ENCODE data around the gene RILPL2.
"Not testable (repeated sequence)": the region's sequence is repeated elsewhere in the genome, so short reads cannot be mapped to it uniquely, and the experiment has no call there.

Gene RILPL2

DNA sequence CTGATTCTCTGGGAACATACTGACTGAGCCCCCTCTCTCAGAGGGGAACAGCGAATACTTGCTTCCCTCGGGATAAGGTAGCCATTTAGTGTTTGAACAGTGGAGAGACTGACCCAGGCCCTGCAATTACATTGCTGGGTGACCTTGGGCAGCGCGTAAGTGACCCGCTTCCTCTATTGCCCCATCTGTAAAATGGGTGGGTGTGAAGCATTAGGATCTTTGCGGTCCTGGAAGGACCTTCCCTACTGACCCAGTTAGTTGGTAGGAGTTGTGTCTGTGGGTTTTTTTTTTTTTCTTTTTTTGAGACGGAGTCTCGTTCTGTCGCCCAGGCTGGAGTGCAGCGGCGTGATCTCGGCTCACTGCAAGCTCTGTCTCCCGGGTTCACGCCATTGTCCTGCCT is 53.8 kb downstream of the RILPL2 start:
- no peak for DNase-seq (ENCODE audit: low read depth in 2 of 2)

DNA sequence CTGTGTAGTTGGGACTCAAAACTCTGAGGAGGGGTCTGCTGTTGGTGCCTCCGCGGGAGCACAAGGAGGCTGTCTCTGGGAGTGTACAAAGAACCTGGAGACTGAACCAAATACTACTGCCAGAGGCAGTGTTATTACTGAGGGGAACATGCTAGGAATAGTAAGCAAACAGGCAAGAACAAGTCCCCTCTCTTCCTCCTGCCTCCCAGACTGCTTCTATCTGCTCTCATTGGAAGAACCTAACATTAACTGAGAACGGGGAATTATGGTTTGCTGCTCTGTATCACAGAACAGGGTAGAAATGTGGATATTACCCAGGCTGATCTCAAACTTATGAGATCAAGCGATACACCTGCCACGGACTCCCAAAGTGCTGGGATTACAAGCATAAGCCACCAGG is 57.1 kb downstream of the RILPL2 start:
- no peak for DNase-seq (ENCODE audit: low read depth in 2 of 2)

DNA sequence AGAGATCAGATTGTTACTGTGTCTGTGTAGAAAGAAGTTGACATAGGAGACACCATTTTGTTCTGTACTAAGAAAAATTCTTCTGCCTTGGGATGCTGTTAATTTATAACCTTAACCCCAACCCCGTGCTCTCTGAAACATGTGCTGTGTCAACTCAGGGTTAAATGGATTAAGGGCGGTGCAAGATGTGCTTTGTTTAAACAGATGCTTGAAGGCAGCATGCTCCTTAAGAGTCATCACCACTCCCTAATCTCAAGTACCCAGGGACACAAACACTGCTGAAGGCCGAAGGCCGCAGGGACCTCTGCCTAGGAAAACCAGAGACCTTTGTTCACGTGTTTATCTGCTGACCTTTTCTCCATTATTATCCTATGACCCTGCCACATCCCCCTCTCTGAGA is 64.1 kb downstream of the RILPL2 start:
- DNase-seq (ENCODE audit: low read depth in 2 of 2), result not testable (repeated sequence)

DNA sequence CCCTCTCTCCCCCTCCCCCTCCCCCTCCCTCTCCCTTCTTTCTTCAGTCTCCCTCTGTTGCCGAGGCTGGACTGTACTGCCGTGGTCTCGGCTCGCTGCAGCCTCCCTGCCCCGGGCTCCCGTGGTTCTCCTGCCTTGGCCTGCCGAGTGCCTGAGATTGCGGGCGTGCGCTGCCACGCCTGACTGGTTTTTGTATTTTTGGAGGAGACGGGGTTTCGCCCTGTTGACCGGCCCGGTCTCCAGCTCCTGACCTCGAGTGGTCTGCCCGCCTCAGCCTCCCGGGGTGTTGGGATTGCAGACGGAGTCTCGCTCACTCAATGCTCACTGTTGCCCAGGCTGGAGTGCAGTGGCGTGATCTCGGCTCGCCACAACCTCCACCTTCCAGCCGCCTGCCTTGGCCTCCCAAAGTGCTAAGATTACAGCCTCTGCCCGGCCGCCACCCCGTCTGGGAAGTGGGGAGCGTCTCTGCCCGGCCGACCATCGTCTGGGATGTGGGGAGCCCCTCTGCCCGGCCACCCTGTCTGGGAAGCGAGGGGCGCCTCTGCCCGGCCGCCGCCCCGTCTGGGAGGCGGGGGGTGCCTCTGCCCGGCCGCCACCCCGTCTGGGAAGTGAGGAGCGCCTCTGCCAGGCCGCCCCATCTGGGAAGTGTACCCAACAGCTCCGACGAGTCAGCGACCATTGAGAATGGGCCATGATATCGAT is 64.7 kb downstream of the RILPL2 start:
- not testable (repeated sequence) for DNase-seq (ENCODE audit: low read depth in 2 of 2)

DNA sequence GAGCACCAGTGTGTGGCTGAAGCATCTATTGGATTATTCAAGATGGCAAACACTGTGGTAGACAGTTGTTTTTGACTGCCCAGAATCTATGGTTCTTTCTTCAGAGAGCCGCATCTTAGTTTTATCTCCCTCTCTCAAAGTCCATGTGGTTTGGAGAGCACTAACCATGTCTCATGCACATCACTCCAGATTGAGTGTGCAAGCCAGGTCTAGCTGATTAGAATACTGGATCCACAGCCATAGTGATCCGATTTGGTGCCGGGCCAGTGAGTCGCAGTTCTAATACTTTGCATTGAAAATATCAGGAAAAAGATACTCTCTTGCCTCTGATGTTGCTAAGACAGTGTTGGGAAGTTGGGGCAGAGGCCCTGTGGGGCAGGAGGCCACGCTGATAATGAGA is 67.3 kb downstream of the RILPL2 start:
- DNase-seq (ENCODE audit: low read depth in 2 of 2), result no peak

DNA sequence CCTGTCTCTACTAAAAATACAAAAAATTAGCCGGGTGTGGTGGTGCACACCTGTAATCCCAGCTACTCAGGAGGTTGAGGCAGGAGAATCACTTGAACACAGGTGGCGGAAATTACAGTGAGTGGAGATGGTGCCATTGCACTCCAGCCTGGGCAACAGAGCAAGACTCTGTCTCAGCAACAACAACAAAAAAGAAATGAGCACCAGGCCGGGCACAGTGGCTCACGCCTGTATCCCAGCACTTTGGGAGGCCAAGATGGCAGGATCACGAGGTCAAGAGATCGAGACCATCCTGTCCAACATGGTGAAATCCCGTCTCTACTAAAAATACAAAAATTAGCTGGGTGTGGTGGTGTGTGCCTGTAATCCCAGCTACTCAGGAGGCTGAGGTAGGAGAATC is 68.1 kb downstream of the RILPL2 start:
- not testable (repeated sequence) for DNase-seq (ENCODE audit: low read depth in 2 of 2)

DNA sequence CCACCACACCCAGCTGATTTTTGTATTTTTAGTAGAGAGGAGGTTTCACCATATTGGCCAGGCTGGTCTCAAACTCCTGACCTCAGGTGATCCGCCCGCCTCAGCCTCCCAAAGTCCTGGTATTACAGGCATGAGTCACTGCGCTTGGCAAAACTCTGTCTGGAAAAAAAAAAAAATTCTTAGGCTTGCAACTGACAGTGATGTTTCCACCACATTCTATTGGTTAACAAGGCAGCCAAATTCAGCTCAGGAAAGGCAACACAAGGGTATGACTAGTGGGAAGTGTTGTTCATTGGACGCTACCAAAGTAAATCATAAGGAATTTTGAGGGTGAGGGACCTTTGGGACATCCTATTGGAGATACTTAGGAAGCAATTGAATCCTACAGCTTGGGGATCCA is 69.0 kb downstream of the RILPL2 start:
- DNase-seq (ENCODE audit: low read depth in 2 of 2), result no peak
